Uterus (tissue), 2 donors: Measurements from ENCODE around the gene MPO.

Source experiments
- POLR2A ChIP-seq, 2 donors: fragments of 450-650 bp; IDR thresholded peaks; one replicate each; pipeline ENCODE4 v1.6.1; 2016; ENCODE audit warnings: antibody characterized with exemption in 2 of 2, mild to moderate bottlenecking in 1 of 2, moderate library complexity in 1 of 2
- TF ChIP-seq, protein P1 (sequence below), 4 experiments: fragments of 200-600 bp in 2 of 4; fragments of 450-650 bp in 2 of 4; sonication (generic) in 2 of 4; IDR thresholded peaks; one replicate each; pipeline ENCODE4 v1.5.1; 2016 to 2019; ENCODE audit warnings: antibody characterized with exemption in 4 of 4, mild to moderate bottlenecking in 2 of 4, moderate library complexity in 1 of 4

DNA sequence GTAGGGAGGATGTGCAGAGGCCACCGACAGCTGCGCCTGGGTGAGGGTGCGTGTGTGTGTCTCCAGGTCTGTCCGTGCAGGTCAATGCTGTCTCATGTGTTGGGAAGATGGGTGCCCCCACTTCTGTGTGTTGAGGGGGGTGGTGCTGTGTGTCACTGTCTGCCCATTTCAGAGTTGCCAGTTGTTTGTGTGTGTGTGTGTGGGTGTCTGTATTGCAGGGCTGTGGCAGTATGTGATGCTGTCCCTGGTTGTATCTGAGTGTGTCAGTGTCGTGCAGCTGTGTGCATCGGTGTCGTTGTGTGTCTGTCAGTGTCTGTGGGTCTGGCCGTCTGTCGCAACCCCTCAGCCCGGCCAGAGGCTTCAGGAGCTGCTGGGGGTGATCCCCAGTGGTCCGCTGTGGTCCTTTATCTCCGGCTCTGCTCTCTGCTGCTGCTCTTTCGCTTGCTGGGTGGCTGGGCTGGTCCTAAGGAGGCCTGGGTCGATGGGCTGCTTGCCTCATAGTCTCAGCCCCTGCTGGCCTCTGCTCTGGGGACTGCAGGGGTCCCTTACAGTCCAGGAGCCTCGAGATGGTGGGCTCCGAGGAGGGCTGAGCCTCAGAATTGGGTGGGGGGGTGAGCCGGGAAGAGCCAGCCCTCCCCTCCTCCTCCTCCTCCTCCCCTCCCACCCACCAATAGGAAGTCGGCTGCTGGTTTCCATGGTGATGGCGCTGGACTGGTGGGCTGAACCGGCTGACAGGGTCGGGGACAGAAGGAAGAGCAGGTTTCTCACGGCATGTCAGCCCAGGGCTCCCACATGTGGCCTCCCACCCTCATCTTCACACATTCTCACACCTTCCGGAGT lies 47.7 kb upstream of the MPO start, which contains the start of gene TSPOAP1:
- TF ChIP-seq, protein P1, sequence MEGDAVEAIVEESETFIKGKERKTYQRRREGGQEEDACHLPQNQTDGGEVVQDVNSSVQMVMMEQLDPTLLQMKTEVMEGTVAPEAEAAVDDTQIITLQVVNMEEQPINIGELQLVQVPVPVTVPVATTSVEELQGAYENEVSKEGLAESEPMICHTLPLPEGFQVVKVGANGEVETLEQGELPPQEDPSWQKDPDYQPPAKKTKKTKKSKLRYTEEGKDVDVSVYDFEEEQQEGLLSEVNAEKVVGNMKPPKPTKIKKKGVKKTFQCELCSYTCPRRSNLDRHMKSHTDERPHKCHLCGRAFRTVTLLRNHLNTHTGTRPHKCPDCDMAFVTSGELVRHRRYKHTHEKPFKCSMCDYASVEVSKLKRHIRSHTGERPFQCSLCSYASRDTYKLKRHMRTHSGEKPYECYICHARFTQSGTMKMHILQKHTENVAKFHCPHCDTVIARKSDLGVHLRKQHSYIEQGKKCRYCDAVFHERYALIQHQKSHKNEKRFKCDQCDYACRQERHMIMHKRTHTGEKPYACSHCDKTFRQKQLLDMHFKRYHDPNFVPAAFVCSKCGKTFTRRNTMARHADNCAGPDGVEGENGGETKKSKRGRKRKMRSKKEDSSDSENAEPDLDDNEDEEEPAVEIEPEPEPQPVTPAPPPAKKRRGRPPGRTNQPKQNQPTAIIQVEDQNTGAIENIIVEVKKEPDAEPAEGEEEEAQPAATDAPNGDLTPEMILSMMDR (IDR thresholded peaks at IDR 0.05): no peak
- TF ChIP-seq POLR2A (IDR thresholded peaks at IDR 0.05): no peak
